Transverse colon (tissue), 4 donors: ENCODE results near the gene FANCD2.

ENCODE experiments used
- CTCF ChIP-seq, 5 experiments: fragments of 200-600 bp in 3 of 5; fragments of 450-650 bp in 2 of 5; sonication (generic) in 3 of 5; IDR thresholded peaks; 1 replicate in 2 of 5; 2 replicates in 3 of 5; pipeline ENCODE4 v1.5.1; 2016 to 2017; ENCODE audit warnings: antibody characterized with exemption in 5 of 5, inconsistent platforms in 3 of 5, mild to moderate bottlenecking in 2 of 5, moderate library complexity in 1 of 5
- EP300 ChIP-seq: sonication (generic); formaldehyde crosslinking; IDR thresholded peaks from one replicate; pipeline ENCODE4 v1.6.1; 2017; ENCODE audit warnings: antibody characterized with exemption, low read depth
- POLR2A ChIP-seq: fragments of 450-650 bp; IDR thresholded peaks from one replicate; pipeline ENCODE4 v1.6.1; 2016; ENCODE audit warnings: antibody characterized with exemption, mild to moderate bottlenecking, moderate library complexity
- POLR2AphosphoS5 ChIP-seq, 3 donors: sonication (generic); formaldehyde crosslinking; IDR thresholded peaks; one replicate each; pipeline ENCODE4 v1.6.1; 2016; ENCODE audit warnings: antibody characterized with exemption in 3 of 3

- no peak for TF ChIP-seq CTCF (IDR thresholded peaks at IDR 0.05)
- no peak for TF ChIP-seq POLR2A
- no peak for TF ChIP-seq POLR2AphosphoS5 (IDR thresholded peaks at IDR 0.05)
- TF ChIP-seq EP300, result no peak
Measured at GRCh38 chr3:10122724-10123123, 96.5 kb downstream of the FANCD2 start.
